M059J (cell line): ENCODE results near the gene IGSF21. TPM values are rescaled to one million over a fixed set of nuclear protein-coding genes. Genes with fewer than 3 reads are reported as not detected.

Source experiments
- DNase-seq: peaks from one replicate; pipeline ENCODE4 v3.0.0-alpha.2; 2012; ENCODE audit warnings: low read depth
- total RNA-seq: library from RNA; depleted of rRNA; stranded (reverse); fragments of >200 nt; shearing (Covaris generic); gene quantifications from 2 replicates; pipeline ENCODE4 v1.2.3, GENCODE V29; 2014

IGSF21 gene
- total RNA-seq, 1 experiment from 2014 or later: not detected

GRCh38 chr1:18175530-18176377, 68.2 kb downstream of the IGSF21 start:
- DNase-seq: no peak

- DNase-seq: no peak
These were observed 69.0 kb downstream of the IGSF21 start for GRCh38 chr1:18176619-18177018.

- DNase-seq: no peak
These were observed 70.5 kb downstream of the IGSF21 start for GRCh38 chr1:18178111-18178510.

- no peak for DNase-seq
These were observed 71.4 kb downstream of the IGSF21 start for GRCh38 chr1:18179009-18179408.

- DNase-seq: peak; percentile 29
These were observed 75.0 kb downstream of the IGSF21 start for GRCh38 chr1:18182398-18183160.

- DNase-seq: no peak
These were observed 75.9 kb downstream of the IGSF21 start for GRCh38 chr1:18183533-18183932.

GRCh38 chr1:18187054-18187453, 79.5 kb downstream of the IGSF21 start:
- no peak for DNase-seq

- no peak for DNase-seq
These were observed 81.4 kb downstream of the IGSF21 start for GRCh38 chr1:18188820-18189517.

GRCh38 chr1:18190598-18190997, 83.0 kb downstream of the IGSF21 start:
- no peak for DNase-seq

- no peak for DNase-seq
These were observed 83.4 kb downstream of the IGSF21 start for GRCh38 chr1:18191037-18191436.

- DNase-seq: no peak
These were observed 84.0 kb downstream of the IGSF21 start for GRCh38 chr1:18191481-18192155.

- no peak for DNase-seq
These were observed 84.6 kb downstream of the IGSF21 start for GRCh38 chr1:18192182-18192581.

- no peak for DNase-seq
These were observed 85.4 kb downstream of the IGSF21 start for GRCh38 chr1:18192974-18193373.

- no peak for DNase-seq
These were observed 89.7 kb downstream of the IGSF21 start for GRCh38 chr1:18197299-18197698.

GRCh38 chr1:18198260-18198659, 90.7 kb downstream of the IGSF21 start:
- DNase-seq: no peak

- no peak for DNase-seq
These were observed 91.9 kb downstream of the IGSF21 start for GRCh38 chr1:18199462-18199861.

GRCh38 chr1:18200136-18200717, 92.6 kb downstream of the IGSF21 start:
- no peak for DNase-seq

- DNase-seq: no peak
These were observed 93.3 kb downstream of the IGSF21 start for GRCh38 chr1:18200918-18201317.

- no peak for DNase-seq
These were observed 94.6 kb downstream of the IGSF21 start for GRCh38 chr1:18201997-18202719.

- no peak for DNase-seq
These were observed 96.0 kb downstream of the IGSF21 start for GRCh38 chr1:18203645-18204044.

GRCh38 chr1:18204575-18204974, 97.0 kb downstream of the IGSF21 start:
- no peak for DNase-seq
